Left ventricle myocardium inferior (tissue), 1 donor: ENCODE measurements around the gene CCIN. TPM values are rescaled to one million over a fixed set of nuclear protein-coding genes. Genes with fewer than 3 reads are reported as not detected.

Source experiments
- DNase-seq: peaks from one replicate; pipeline ENCODE4 v3.0.0-alpha.2; 2020
- H3K27ac ChIP-seq: fragments of 200-600 bp; replicated peaks from 2 replicates; pipeline ENCODE4 v1.8.0; 2021
- H3K27me3 ChIP-seq: fragments of 200-600 bp; 2 replicates; pipeline ENCODE4 v1.8.0; 2021; ENCODE audit warnings: low read depth
- H3K36me3 ChIP-seq: fragments of 200-600 bp; 2 replicates; pipeline ENCODE4 v1.8.0; 2021
- H3K4me1 ChIP-seq: fragments of 200-600 bp; 2 replicates; pipeline ENCODE4 v1.8.0; 2021
- H3K4me3 ChIP-seq: fragments of 200-600 bp; 2 replicates; pipeline ENCODE4 v1.8.0; 2021; ENCODE audit warnings: mild to moderate bottlenecking, moderate library complexity
- H3K9me3 ChIP-seq: fragments of 200-600 bp; replicated peaks from 2 replicates; pipeline ENCODE4 v1.8.0; 2021
- intact Hi-C: fragments of 100-400 bp; cut with micrococcal nuclease; formaldehyde crosslinking; loops from one replicate; pipeline ENCODE4 v1.11.0; 2022
- total RNA-seq: library from RNA; stranded (reverse); fragmentation: NEBNext Ultra II Directional; extraction: Animal tissue kit (Norgen Biotek cat#: 25700); gene quantifications from one replicate; pipeline ENCODE4 v1.2.1, GENCODE V29; 2021
- TF ChIP-seq, protein P1 (sequence below): fragments of 200-600 bp; IDR thresholded peaks from 2 replicates; pipeline ENCODE4 v1.8.0; 2021; ENCODE audit warnings: antibody characterized with exemption, mild to moderate bottlenecking, borderline replicate concordance
- donor health status: DM: no; HTN: yes; CAD: no; lungs with severe emphysema.

CCIN gene
- total RNA-seq, 1 donor from 2014 or later: not detected

DNA sequence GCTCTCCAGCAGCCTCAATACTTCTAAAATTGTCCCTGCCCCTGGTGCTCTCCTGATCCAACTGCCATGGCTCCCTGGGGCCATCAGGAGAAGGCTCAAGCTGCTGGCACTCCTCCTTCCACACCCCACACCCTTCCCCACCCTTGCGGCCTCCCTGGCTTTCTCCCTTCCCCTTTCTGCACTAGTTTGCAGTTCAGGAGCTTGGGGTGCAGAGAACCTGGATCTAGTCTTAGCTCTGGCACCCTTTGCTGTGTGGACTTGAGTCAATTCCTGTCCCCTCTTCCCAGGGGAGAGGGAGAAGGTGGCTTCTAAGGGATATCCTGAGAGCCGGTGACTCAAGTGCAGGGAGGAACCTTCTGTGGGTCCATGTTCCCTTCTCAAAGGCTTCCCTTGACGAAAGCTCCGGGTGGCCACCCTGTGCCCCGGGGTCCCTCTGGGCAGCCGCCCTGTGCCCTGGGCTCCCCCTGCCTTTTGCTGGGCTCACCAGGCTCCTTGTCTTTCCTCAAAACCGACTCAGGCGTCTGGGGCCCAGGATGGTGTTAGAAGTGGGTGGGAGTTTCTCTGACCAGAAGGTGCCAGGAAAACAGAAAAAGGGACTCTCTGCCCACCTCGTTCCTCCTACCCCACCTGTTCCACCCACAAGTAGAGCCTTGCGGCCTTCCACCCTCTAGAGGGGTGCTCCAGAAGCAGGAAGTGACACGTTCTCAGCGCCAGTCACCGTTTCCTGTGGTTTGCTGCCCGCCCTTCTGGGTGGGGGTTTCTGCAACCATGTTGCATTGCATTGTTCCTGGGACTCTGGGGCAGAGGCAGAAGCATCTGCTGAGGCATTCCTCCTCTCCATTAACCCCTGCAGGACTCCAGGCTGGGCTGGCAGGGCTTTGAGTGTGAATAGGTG lies 17.6 kb upstream of the CCIN start:
- peak; percentile 59 for DNase-seq
- Histone ChIP-seq H3K27ac (peak overlapping the region; percentile 76), H3K36me3 (no peaks in the 10 kb centered on the region), H3K4me3 (no peak overlapping the region), H3K27me3 (no peaks in the 10 kb centered on the region), H3K4me1 (peaks cover 60% of the 10 kb centered on the region), H3K9me3 (peaks cover 3% of the 10 kb centered on the region)
- intact Hi-C loops: no loop called here
- TF ChIP-seq, protein P1, sequence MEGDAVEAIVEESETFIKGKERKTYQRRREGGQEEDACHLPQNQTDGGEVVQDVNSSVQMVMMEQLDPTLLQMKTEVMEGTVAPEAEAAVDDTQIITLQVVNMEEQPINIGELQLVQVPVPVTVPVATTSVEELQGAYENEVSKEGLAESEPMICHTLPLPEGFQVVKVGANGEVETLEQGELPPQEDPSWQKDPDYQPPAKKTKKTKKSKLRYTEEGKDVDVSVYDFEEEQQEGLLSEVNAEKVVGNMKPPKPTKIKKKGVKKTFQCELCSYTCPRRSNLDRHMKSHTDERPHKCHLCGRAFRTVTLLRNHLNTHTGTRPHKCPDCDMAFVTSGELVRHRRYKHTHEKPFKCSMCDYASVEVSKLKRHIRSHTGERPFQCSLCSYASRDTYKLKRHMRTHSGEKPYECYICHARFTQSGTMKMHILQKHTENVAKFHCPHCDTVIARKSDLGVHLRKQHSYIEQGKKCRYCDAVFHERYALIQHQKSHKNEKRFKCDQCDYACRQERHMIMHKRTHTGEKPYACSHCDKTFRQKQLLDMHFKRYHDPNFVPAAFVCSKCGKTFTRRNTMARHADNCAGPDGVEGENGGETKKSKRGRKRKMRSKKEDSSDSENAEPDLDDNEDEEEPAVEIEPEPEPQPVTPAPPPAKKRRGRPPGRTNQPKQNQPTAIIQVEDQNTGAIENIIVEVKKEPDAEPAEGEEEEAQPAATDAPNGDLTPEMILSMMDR: no peak

DNA sequence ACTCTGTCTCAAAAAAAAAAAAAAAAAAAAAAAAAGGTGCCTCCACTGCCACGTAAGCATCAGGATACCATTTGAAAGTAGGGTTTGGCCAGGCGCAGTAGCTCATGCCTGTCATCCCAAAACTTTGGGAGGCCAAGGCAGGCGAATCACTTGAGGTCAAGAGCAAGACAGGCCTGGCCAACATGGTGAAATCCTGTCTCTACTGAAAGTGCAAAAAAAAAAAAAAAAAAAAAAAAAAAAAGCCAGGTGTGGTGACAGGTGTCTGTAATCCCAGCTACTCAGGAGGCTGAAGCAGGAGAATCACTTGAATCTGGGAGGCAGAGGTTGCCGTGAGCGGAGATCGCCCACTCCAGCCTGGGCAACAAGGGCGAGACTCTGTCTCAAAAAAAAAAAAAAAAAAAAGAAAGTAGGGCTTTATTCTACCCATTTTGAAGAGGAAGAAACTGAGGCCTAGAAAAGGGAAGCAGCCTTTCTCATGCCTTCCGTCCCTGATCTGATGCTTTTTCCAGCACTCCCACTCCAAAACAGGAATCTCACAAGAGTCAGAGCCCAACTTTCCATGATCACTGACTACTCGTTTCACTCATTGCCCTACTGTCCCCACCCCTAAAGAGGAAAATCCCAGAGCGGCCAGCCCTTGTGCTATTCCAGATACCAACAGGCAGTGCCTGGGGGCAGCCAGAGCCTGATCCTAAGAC lies 16.3 kb upstream of the CCIN start:
- H3K4me3 ChIP-seq: no peak overlapping the region
- no peaks in the 10 kb centered on the region for H3K36me3 ChIP-seq
- H3K4me1 ChIP-seq: peaks cover 56% of the 10 kb centered on the region
- H3K27ac ChIP-seq: peak overlapping the region; percentile 38
- intact Hi-C loops: no loop called here
- peaks cover 6% of the 10 kb centered on the region for H3K9me3 ChIP-seq
- no peaks in the 10 kb centered on the region for H3K27me3 ChIP-seq
- no peak for DNase-seq
- TF ChIP-seq, protein P1: no peak

DNA sequence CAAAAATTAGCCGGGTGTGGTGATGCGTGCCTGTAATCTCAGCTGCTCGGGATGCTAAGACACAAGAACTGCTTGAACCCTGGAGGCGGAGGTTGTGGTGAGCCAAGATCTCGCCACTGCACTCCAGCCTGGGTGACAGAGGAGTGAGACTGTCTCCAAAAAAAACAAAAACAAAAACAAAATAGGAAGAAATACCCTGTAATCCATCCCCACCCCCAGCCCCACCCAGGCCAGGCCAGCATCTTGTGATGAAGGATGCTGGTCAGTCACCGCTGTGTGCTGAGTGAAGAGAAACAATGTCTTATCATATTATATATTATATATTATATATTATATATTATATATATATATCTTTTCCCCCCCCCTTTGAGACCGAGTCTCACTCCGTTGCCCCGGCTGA lies 15.4 kb upstream of the CCIN start:
- H3K36me3 ChIP-seq: no peaks in the 10 kb centered on the region
- no peak for DNase-seq
- no peaks in the 10 kb centered on the region for H3K27me3 ChIP-seq
- intact Hi-C loops: no loop called here
- TF ChIP-seq, protein P1: no peak
- peaks cover 6% of the 10 kb centered on the region for H3K9me3 ChIP-seq
- H3K4me1 ChIP-seq: peaks cover 50% of the 10 kb centered on the region
- no peak overlapping the region for H3K4me3 ChIP-seq
- H3K27ac ChIP-seq: peak overlapping the region; percentile 73

DNA sequence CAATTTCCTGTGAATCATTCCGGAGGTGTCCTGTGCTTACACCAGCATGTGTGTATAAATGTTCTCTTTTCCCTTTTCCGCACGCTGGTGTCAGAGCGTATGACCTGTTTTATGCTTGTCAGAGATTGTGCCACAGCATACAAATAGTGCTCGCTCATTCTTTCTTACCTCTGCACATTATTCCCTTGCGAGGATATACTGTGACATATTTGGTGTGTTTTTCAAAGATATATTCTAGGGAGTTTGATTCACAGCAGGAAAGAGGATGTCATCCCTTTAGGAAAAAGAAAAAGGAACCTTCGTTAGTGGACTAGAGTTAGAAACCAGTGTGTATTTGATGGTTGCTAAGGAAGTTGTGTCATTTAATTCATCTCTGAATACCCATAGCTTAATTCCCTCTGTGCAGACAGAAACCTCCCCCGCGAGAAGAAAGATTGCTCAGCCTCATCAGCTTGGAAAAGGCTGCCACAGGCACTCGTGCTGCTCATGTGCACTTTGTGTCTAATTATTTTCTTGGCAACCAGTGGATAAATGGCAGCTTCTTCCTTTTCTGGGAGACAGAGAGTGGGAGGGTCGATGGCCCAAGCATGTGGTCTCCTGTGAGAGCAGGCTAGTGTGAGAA lies 14.7 kb upstream of the CCIN start:
- Histone ChIP-seq H3K27ac (peak overlapping the region; percentile 73), H3K9me3 (peaks cover 6% of the 10 kb centered on the region), H3K27me3 (no peaks in the 10 kb centered on the region), H3K4me3 (no peak overlapping the region), H3K36me3 (no peaks in the 10 kb centered on the region), H3K4me1 (peaks cover 44% of the 10 kb centered on the region)
- TF ChIP-seq, protein P1: no peak
- intact Hi-C loops: no loop called here
- no peak for DNase-seq

DNA sequence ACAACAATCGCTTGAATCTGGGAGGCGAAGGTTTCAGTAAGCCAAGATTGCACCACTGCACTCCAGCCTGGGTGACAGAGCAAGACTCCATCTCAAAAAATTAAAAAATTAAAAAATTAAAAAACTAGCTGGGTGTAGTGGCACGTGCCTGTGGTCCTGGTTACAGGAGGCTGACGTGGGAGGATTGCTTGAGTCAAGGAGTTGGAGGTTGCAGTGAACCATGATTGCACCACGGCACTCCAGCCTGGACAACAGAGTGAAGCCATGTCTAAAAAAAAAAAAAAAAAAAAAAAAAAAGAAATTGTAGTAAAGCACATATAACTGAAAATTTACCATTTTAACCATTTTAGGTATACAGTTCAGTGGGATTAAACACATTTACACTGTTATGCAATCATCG lies 13.1 kb upstream of the CCIN start:
- DNase-seq: no peak
- H3K4me1 ChIP-seq: peaks cover 37% of the 10 kb centered on the region
- no peak overlapping the region for H3K4me3 ChIP-seq
- TF ChIP-seq, protein P1: no peak
- intact Hi-C loops: no loop called here
- H3K9me3 ChIP-seq: peaks cover 6% of the 10 kb centered on the region
- H3K27ac ChIP-seq: no peak overlapping the region
- H3K36me3 ChIP-seq: no peaks in the 10 kb centered on the region
- H3K27me3 ChIP-seq: no peaks in the 10 kb centered on the region
